Measurements from ENCODE around the gene CERS6. TPM values are rescaled to one million over a fixed set of nuclear protein-coding genes. Genes with fewer than 3 reads are reported as not detected.

The CERS6 gene
- total and polyA plus RNA-seq, 2 donors: 9.3 to 45.2 TPM

- no peaks in the 10 kb centered on the region for H3K4me1 ChIP-seq (ENCODE audit: insufficient read depth)
- H3K4me3 ChIP-seq (ENCODE audit: low read depth, low read length): no peak overlapping the region
- 94% methylated on average over 1 of the region's 1 CpG for WGBS
- no peak for DNase-seq (ENCODE audit: extremely low spot score)
- H3K36me3 ChIP-seq (ENCODE audit: insufficient read depth): no peaks in the 10 kb centered on the region
- H3K27ac ChIP-seq (ENCODE audit: low read depth): no peak overlapping the region
Observed at GRCh38 chr2:168573128-168573903, 117.2 kb downstream of the CERS6 start.

- H3K4me1 ChIP-seq (ENCODE audit: insufficient read depth): no peaks in the 10 kb centered on the region
- DNase-seq (ENCODE audit: extremely low spot score): no peak
- H3K27ac ChIP-seq (ENCODE audit: low read depth): no peak overlapping the region
- no peaks in the 10 kb centered on the region for H3K36me3 ChIP-seq (ENCODE audit: insufficient read depth)
- no peak overlapping the region for H3K4me3 ChIP-seq (ENCODE audit: low read depth, low read length)
- whole genome bisulfite sequencing: 89% methylated on average over 4 of the region's 4 CpGs
Observed at GRCh38 chr2:168574856-168575630, 119.0 kb downstream of the CERS6 start.

- H3K27ac ChIP-seq (ENCODE audit: low read depth): no peak overlapping the region
- 80% methylated on average over 5 of the region's 5 CpGs for WGBS
- H3K4me1 ChIP-seq (ENCODE audit: insufficient read depth): peaks cover 1% of the 10 kb centered on the region
- H3K36me3 ChIP-seq (ENCODE audit: insufficient read depth): no peaks in the 10 kb centered on the region
- no peak for DNase-seq (ENCODE audit: extremely low spot score)
- H3K4me3 ChIP-seq (ENCODE audit: low read depth, low read length): no peak overlapping the region
Observed at GRCh38 chr2:168577885-168578284, 121.8 kb downstream of the CERS6 start.

GRCh38 chr2:168583064-168583709, 127.1 kb downstream of the CERS6 start:
- Histone ChIP-seq H3K4me1 (ENCODE audit: insufficient read depth) (peaks cover 1% of the 10 kb centered on the region), H3K4me3 (ENCODE audit: low read depth, low read length) (no peak overlapping the region), H3K36me3 (ENCODE audit: insufficient read depth) (no peaks in the 10 kb centered on the region), H3K27ac (ENCODE audit: low read depth) (no peak overlapping the region)
- DNase-seq (ENCODE audit: extremely low spot score): no peak
- WGBS: 87% methylated on average over 5 of the region's 5 CpGs

- H3K27ac ChIP-seq (ENCODE audit: low read depth): no peak overlapping the region
- H3K36me3 ChIP-seq (ENCODE audit: insufficient read depth): no peaks in the 10 kb centered on the region
- 67% methylated on average over 5 of the region's 5 CpGs for WGBS
- H3K4me3 ChIP-seq (ENCODE audit: low read depth, low read length): no peak overlapping the region
- no peak for DNase-seq (ENCODE audit: extremely low spot score)
- H3K4me1 ChIP-seq (ENCODE audit: insufficient read depth): peaks cover 1% of the 10 kb centered on the region
Observed at GRCh38 chr2:168583710-168584521, 127.8 kb downstream of the CERS6 start.

- Histone ChIP-seq H3K4me1 (ENCODE audit: insufficient read depth) (peaks cover 1% of the 10 kb centered on the region), H3K4me3 (ENCODE audit: low read depth, low read length) (no peak overlapping the region), H3K27ac (ENCODE audit: low read depth) (no peak overlapping the region), H3K36me3 (ENCODE audit: insufficient read depth) (no peaks in the 10 kb centered on the region)
- no peak for DNase-seq (ENCODE audit: extremely low spot score)
Observed at GRCh38 chr2:168584911-168585310, 128.8 kb downstream of the CERS6 start.

- DNase-seq (ENCODE audit: extremely low spot score): no peak
- Histone ChIP-seq H3K27ac (ENCODE audit: low read depth) (no peak overlapping the region), H3K36me3 (ENCODE audit: insufficient read depth) (no peaks in the 10 kb centered on the region), H3K4me1 (ENCODE audit: insufficient read depth) (peaks cover 1% of the 10 kb centered on the region), H3K4me3 (ENCODE audit: low read depth, low read length) (no peak overlapping the region)
- 96% methylated on average over 4 of the region's 4 CpGs for WGBS
Observed at GRCh38 chr2:168585700-168586099, 129.6 kb downstream of the CERS6 start.

GRCh38 chr2:168587307-168587706, 131.2 kb downstream of the CERS6 start:
- 75% methylated on average over 2 of the region's 2 CpGs for WGBS
- Histone ChIP-seq H3K36me3 (ENCODE audit: insufficient read depth) (no peaks in the 10 kb centered on the region), H3K27ac (ENCODE audit: low read depth) (no peak overlapping the region), H3K4me3 (ENCODE audit: low read depth, low read length) (no peak overlapping the region), H3K4me1 (ENCODE audit: insufficient read depth) (no peaks in the 10 kb centered on the region)
- DNase-seq (ENCODE audit: extremely low spot score): no peak

- H3K36me3 ChIP-seq (ENCODE audit: insufficient read depth): no peaks in the 10 kb centered on the region
- no peaks in the 10 kb centered on the region for H3K4me1 ChIP-seq (ENCODE audit: insufficient read depth)
- H3K27ac ChIP-seq (ENCODE audit: low read depth): no peak overlapping the region
- no peak overlapping the region for H3K4me3 ChIP-seq (ENCODE audit: low read depth, low read length)
- 83% methylated on average over 5 of the region's 5 CpGs for WGBS
- no peak for DNase-seq (ENCODE audit: extremely low spot score)
Observed at GRCh38 chr2:168589236-168590211, 133.5 kb downstream of the CERS6 start.

- H3K4me1 ChIP-seq (ENCODE audit: insufficient read depth): no peaks in the 10 kb centered on the region
- H3K27ac ChIP-seq (ENCODE audit: low read depth): no peak overlapping the region
- 90% methylated on average over 3 of the region's 3 CpGs for WGBS
- DNase-seq (ENCODE audit: extremely low spot score): no peak
- H3K36me3 ChIP-seq (ENCODE audit: insufficient read depth): no peaks in the 10 kb centered on the region
- no peak overlapping the region for H3K4me3 ChIP-seq (ENCODE audit: low read depth, low read length)
Observed at GRCh38 chr2:168592181-168592831, 136.2 kb downstream of the CERS6 start.

- H3K36me3 ChIP-seq (ENCODE audit: insufficient read depth): no peaks in the 10 kb centered on the region
- no peaks in the 10 kb centered on the region for H3K4me1 ChIP-seq (ENCODE audit: insufficient read depth)
- no peak for DNase-seq (ENCODE audit: extremely low spot score)
- no peak overlapping the region for H3K4me3 ChIP-seq (ENCODE audit: low read depth, low read length)
- no peak overlapping the region for H3K27ac ChIP-seq (ENCODE audit: low read depth)
- WGBS: 92% methylated on average over 1 of the region's 1 CpG
Observed at GRCh38 chr2:168593713-168594112, 137.6 kb downstream of the CERS6 start.

- Histone ChIP-seq H3K36me3 (ENCODE audit: insufficient read depth) (no peaks in the 10 kb centered on the region), H3K27ac (ENCODE audit: low read depth) (no peak overlapping the region), H3K4me1 (ENCODE audit: insufficient read depth) (no peaks in the 10 kb centered on the region), H3K4me3 (ENCODE audit: low read depth, low read length) (no peak overlapping the region)
- 73% methylated on average over 1 of the region's 1 CpG for WGBS
- DNase-seq (ENCODE audit: extremely low spot score): no peak
Observed at GRCh38 chr2:168594778-168595177, 138.7 kb downstream of the CERS6 start.

Measured in urinary bladder (tissue), 4 donors.